H1 (cell line): ENCODE results near the gene MAPT. TPM values are rescaled to one million over a fixed set of nuclear protein-coding genes. Genes with fewer than 3 reads are reported as not detected.

Source experiments
- CTCF ChIA-PET: fragments of 300-600 bp; sonication (Branson Sonifier 250); formaldehyde crosslinking; loops from one replicate; lab custom pipeline; 2021; ENCODE audit not compliant: partially characterized antibody; lab: Charles Lee
- POLR2A ChIA-PET: fragments of 300-600 bp; sonication (Branson Sonifier 250); formaldehyde crosslinking; loops from one replicate; lab custom pipeline; 2021; ENCODE audit warnings: inconsistent platforms; ENCODE audit not compliant: partially characterized antibody; lab: Charles Lee
- DNase-seq, 2 experiments: peaks; one replicate each; pipeline versions ENCODE4 v3.0.0 to v3.0.0-alpha.2; 2010 to 2022; ENCODE audit warnings: low spot score in 2 of 2, low read depth in 1 of 2, mixed read lengths in 1 of 2
- FAIRE-seq: peaks from 2 replicates; lab custom pipeline; 2011; peaks lifted over from hg19 to GRCh38; lab: Jason Lieb, UNC
- H2AFZ ChIP-seq: 2 replicates; pipeline ENCODE4 v1.8.1; 2012; ENCODE audit warnings: low read length, inconsistent platforms
- H2AK5ac ChIP-seq: 2 replicates; pipeline ENCODE4 v1.6.1; 2013; ENCODE audit warnings: low read depth, low read length
- H2BK120ac ChIP-seq: replicated peaks from 2 replicates; pipeline ENCODE3; 2013; ENCODE audit warnings: low read depth, low read length, inconsistent platforms
- H2BK12ac ChIP-seq: 2 replicates; pipeline ENCODE4 v1.6.1; 2013; ENCODE audit warnings: low read depth, low read length
- H2BK15ac ChIP-seq: 2 replicates; pipeline ENCODE4 v1.6.1; 2013; ENCODE audit warnings: low read length
- H2BK20ac ChIP-seq: 2 replicates; pipeline ENCODE4 v1.6.1; 2013; ENCODE audit warnings: low read length
- H2BK5ac ChIP-seq: 2 replicates; pipeline ENCODE4 v1.6.1; 2013; ENCODE audit warnings: low read depth, low read length
- H3K14ac ChIP-seq: 2 replicates; pipeline ENCODE4 v1.6.1; 2013; ENCODE audit warnings: inconsistent platforms; ENCODE audit not compliant: insufficient read length
- H3K18ac ChIP-seq: 2 replicates; pipeline ENCODE4 v1.6.1; 2013; ENCODE audit warnings: low read length; ENCODE audit errors: extremely low read depth
- H3K23ac ChIP-seq: 2 replicates; pipeline ENCODE4 v1.6.1; 2013; ENCODE audit warnings: inconsistent platforms; ENCODE audit not compliant: insufficient read length
- H3K23me2 ChIP-seq: 2 replicates; pipeline ENCODE4 v1.6.1; 2013; ENCODE audit warnings: low read depth, low read length
- H3K27ac ChIP-seq: 2 replicates; pipeline ENCODE4 v1.6.1; 2011; ENCODE audit warnings: low read depth, low read length, inconsistent platforms
- H3K27me3 ChIP-seq, 4 experiments: replicated peaks in 1 of 4; 1 replicate in 1 of 4; 2 replicates in 3 of 4; pipeline versions ENCODE4 v1.6.1 to v1.8.1; 2011 to 2013; ENCODE audit warnings: low read length in 3 of 4, mild to moderate bottlenecking in 3 of 4, inconsistent platforms in 2 of 4, mixed read lengths in 2 of 4, moderate library complexity in 1 of 4; ENCODE audit not compliant: control insufficient read depth in 3 of 4, insufficient read depth in 3 of 4; ENCODE audit errors: extremely low read depth in 1 of 4
- H3K36me3 ChIP-seq, 4 experiments: 2 replicates each; pipeline versions ENCODE4 v1.6.1 to v1.8.1; 2011 to 2013; ENCODE audit warnings: mild to moderate bottlenecking in 4 of 4, low read length in 3 of 4, moderate library complexity in 2 of 4, control low read depth in 1 of 4, inconsistent platforms in 1 of 4; ENCODE audit not compliant: insufficient read depth in 4 of 4, control insufficient read depth in 2 of 4
- H3K4ac ChIP-seq: replicated peaks from 2 replicates; pipeline ENCODE3; 2013; ENCODE audit warnings: low read length, low read depth, mixed read lengths, inconsistent platforms; ENCODE audit not compliant: insufficient read length
- H3K4me1 ChIP-seq, 4 experiments: replicated peaks in 1 of 4; 1 replicate in 1 of 4; 2 replicates in 3 of 4; pipeline versions ENCODE4 v1.6.1 to v1.8.1; 2011 to 2013; ENCODE audit warnings: low read length in 3 of 4, inconsistent platforms in 2 of 4, mixed read lengths in 1 of 4; ENCODE audit not compliant: insufficient read depth in 4 of 4, control insufficient read depth in 3 of 4
- H3K4me2 ChIP-seq, 2 experiments: 2 replicates each; pipeline versions ENCODE4 v1.6.1 to v1.8.1; 2011 to 2013; ENCODE audit warnings: low read depth in 2 of 2, low read length in 2 of 2, control low read depth in 1 of 2, inconsistent platforms in 1 of 2, mild to moderate bottlenecking in 1 of 2; ENCODE audit not compliant: insufficient read depth in 1 of 2
- H3K4me3 ChIP-seq, 4 experiments: fragments of 200-600, 300-600 bp in 1 of 4; sonication (generic), shearing (Covaris generic), sonication (Bioruptor Twin) in 1 of 4; 2 replicates each; pipeline versions ENCODE4 v1.5.1 to v1.8.1; 2011 to 2016; ENCODE audit warnings: low read length in 4 of 4, low read depth in 3 of 4, control low read depth in 2 of 4, inconsistent platforms in 2 of 4, mild to moderate bottlenecking in 2 of 4, mixed read lengths in 1 of 4, moderate library complexity in 1 of 4; ENCODE audit not compliant: insufficient read depth in 2 of 4; ENCODE audit errors: extremely low read depth in 1 of 4
- H3K56ac ChIP-seq: replicated peaks from 2 replicates; pipeline ENCODE3; 2013; ENCODE audit warnings: low read depth, mild to moderate bottlenecking, mixed read lengths, low read length, inconsistent platforms; ENCODE audit not compliant: insufficient read length
- H3K79me1 ChIP-seq: 2 replicates; pipeline ENCODE4 v1.6.1; 2013; ENCODE audit warnings: low read depth, low read length, control low read depth
- H3K79me2 ChIP-seq, 2 experiments: 2 replicates each; pipeline versions ENCODE4 v1.6.1 to v1.8.1; 2012 to 2013; ENCODE audit warnings: low read length in 2 of 2, mild to moderate bottlenecking in 2 of 2, inconsistent platforms in 1 of 2; ENCODE audit not compliant: insufficient read depth in 2 of 2, control insufficient read depth in 1 of 2
- H3K9ac ChIP-seq, 4 experiments: replicated peaks in 1 of 4; 1 replicate in 1 of 4; 2 replicates in 3 of 4; pipeline versions ENCODE4 v1.6.1 to v1.8.1; 2011 to 2013; ENCODE audit warnings: low read depth in 3 of 4, low read length in 3 of 4, control low read depth in 2 of 4, mild to moderate bottlenecking in 2 of 4, moderate library complexity in 2 of 4, inconsistent platforms in 1 of 4; ENCODE audit errors: extremely low read depth in 1 of 4
- H3K9me3 ChIP-seq, 2 experiments: 2 replicates each; pipeline versions ENCODE4 v1.6.1 to v1.8.1; 2012 to 2013; ENCODE audit warnings: mild to moderate bottlenecking in 2 of 2, moderate library complexity in 2 of 2, control low read depth in 1 of 2, inconsistent platforms in 1 of 2, low read depth in 1 of 2, low read length in 1 of 2, mixed read lengths in 1 of 2; ENCODE audit not compliant: insufficient read depth in 2 of 2
- H4K20me1 ChIP-seq, 2 experiments: replicated peaks in 1 of 2; 2 replicates each; pipeline versions ENCODE3 to v1.8.1; 2011 to 2013; ENCODE audit warnings: inconsistent platforms in 2 of 2, low read length in 2 of 2, mild to moderate bottlenecking in 1 of 2; ENCODE audit not compliant: insufficient read depth in 2 of 2, control insufficient read depth in 1 of 2
- H4K5ac ChIP-seq: 2 replicates; pipeline ENCODE4 v1.6.1; 2013; ENCODE audit warnings: low read length, low read depth, mixed read lengths, inconsistent platforms; ENCODE audit not compliant: insufficient read length
- H4K8ac ChIP-seq: 2 replicates; pipeline ENCODE4 v1.8.0; 2013; ENCODE audit warnings: mild to moderate bottlenecking, moderate library complexity, low read length, inconsistent platforms; ENCODE audit not compliant: insufficient read depth; ENCODE audit errors: extremely low read depth
- H4K91ac ChIP-seq: replicated peaks from 2 replicates; pipeline ENCODE3; 2013; ENCODE audit warnings: low read length, mixed read lengths, inconsistent platforms; ENCODE audit not compliant: insufficient read length
- BCL11A ChIP-seq, 2 experiments: IDR thresholded peaks; one replicate each; pipeline ENCODE4 v1.6.1; 2011; ENCODE audit warnings: low read depth in 2 of 2, low read length in 2 of 2, mild to moderate bottlenecking in 2 of 2
- CTCF ChIP-seq, 3 experiments: IDR thresholded peaks; 1 replicate in 2 of 3; 2 replicates in 1 of 3; pipeline versions ENCODE4 v1.5.1 to v1.6.1; 2011; ENCODE audit warnings: low read length in 3 of 3, mild to moderate bottlenecking in 3 of 3, inconsistent platforms in 2 of 3, low read depth in 1 of 3, moderate library complexity in 1 of 3; ENCODE audit not compliant: insufficient read depth in 1 of 3; ENCODE audit errors: control extremely low read depth in 1 of 3
- EGR1 ChIP-seq: IDR thresholded peaks from 2 replicates; pipeline ENCODE4 v1.6.1; 2011; ENCODE audit warnings: low read depth, low read length, borderline replicate concordance
- POLR2A ChIP-seq, 2 experiments: IDR thresholded peaks; 1 replicate in 1 of 2; 2 replicates in 1 of 2; pipeline ENCODE4 v1.6.1; 2011; ENCODE audit warnings: low read depth in 2 of 2, low read length in 2 of 2, mild to moderate bottlenecking in 2 of 2; ENCODE audit errors: control extremely low read depth in 1 of 2
- RAD21 ChIP-seq, 2 experiments: IDR thresholded peaks in 1 of 2; conservative IDR thresholded peaks in 1 of 2; 2 replicates each; pipeline ENCODE4 v1.6.1; 2011; ENCODE audit warnings: low read depth in 2 of 2, low read length in 2 of 2, improper control_type of control experiment in 1 of 2, inconsistent platforms in 1 of 2, mild to moderate bottlenecking in 1 of 2, moderate library complexity in 1 of 2
- SAP30 ChIP-seq: fragments of 300-600 bp; sonication (generic); IDR thresholded peaks from 2 replicates; pipeline ENCODE4 v1.7.1; 2012; ENCODE audit warnings: low read length, moderate library complexity, mild to moderate bottlenecking, inconsistent platforms; ENCODE audit not compliant: insufficient read depth, insufficient replicate concordance
- TEAD4 ChIP-seq: IDR thresholded peaks from 2 replicates; pipeline ENCODE4 v1.6.1; 2012; ENCODE audit warnings: low read depth, low read length, inconsistent platforms, mixed read lengths
- WGBS, 2 experiments: shearing (Covaris generic) in 1 of 2; methylation state at CpG; one replicate each; pipeline versions ENCODE4 v1.1.6 to v1.1.7; 2013 to 2015; ENCODE audit warnings: low lambda C conversion rate in 2 of 2, mixed read lengths in 2 of 2, inconsistent platforms in 1 of 2, low coverage in 1 of 2, missing lambda C conversion rate in 1 of 2; ENCODE audit not compliant: insufficient replicate concordance in 2 of 2, insufficient coverage in 1 of 2, insufficient read length in 1 of 2; ENCODE audit errors: extremely low coverage in 1 of 2, missing lambda C conversion rate in 1 of 2; 5-methylcytosine and 5-hydroxymethylcytosine counted together
- polyA plus RNA-seq, 7 experiments: library from polyadenylated mRNA; depleted of rRNA in 3 of 7; stranded (reverse) in 5 of 7; unstranded in 2 of 7; fragments of >200 nt in 5 of 7; fragments of 200-250 nt in 2 of 7; gene quantifications; 1 replicate in 5 of 7; 2 replicates in 1 of 7; 4 replicates in 1 of 7; pipeline versions ENCODE4 v1.2.1 to v1.2.3, GENCODE V29; 2011 to 2013; ENCODE audit warnings: missing spikeins in 2 of 7, mixed read lengths in 2 of 7
- total RNA-seq: library from RNA; stranded (reverse); fragmentation: NEBNext Ultra II Directional; extraction: Animal tissue kit (Norgen Biotek cat#: 25700); gene quantifications from 2 replicates; pipeline ENCODE4 v1.2.1, GENCODE V29; 2021

MAPT gene
- total and polyA plus RNA-seq, 2 of the 8 experiments (the other 6 are each of a cell fraction or from before 2014, with no cell fraction given): 0.54 to 1.7 TPM

GRCh38 chr17:45965812-45966211, 71.5 kb downstream of the MAPT start:
- no peak overlapping the region for H2BK15ac ChIP-seq
- H4K91ac ChIP-seq: no peak overlapping the region
- no peak overlapping the region for H3K4me3 ChIP-seq
- POLR2A ChIA-PET: interaction anchor here (0.7 kb wide), 2 partner anchors 27 to 180 kb away, joined by 3 to 5 read pairs; no protein-coding TSS in a partner anchor
- H4K5ac ChIP-seq: no peak overlapping the region
- no peak overlapping the region for H3K56ac ChIP-seq
- no peak overlapping the region for H2BK12ac ChIP-seq
- H2BK120ac ChIP-seq: no peak overlapping the region
- no peak overlapping the region for H3K18ac ChIP-seq
- no peak overlapping the region for H4K8ac ChIP-seq
- peaks cover 10% of the 10 kb centered on the region; the same call in 1 of the 2 replicates for H3K23me2 ChIP-seq
- H3K9ac ChIP-seq: no peak overlapping the region
- CTCF ChIA-PET: interaction anchor here (0.7 to 4.4 kb wide), 3 partner anchors 10 to 71 kb away, joined by 3 to 22 read pairs (median 8); partner anchors contain the start of gene MAPT
- WGBS, 2 experiments: 86% methylated on average over 3 of the region's 4 CpGs; no CpG with 5 or more reads in 1 of the 2 experiments
- H3K4ac ChIP-seq: no peak overlapping the region
- no peaks in the 10 kb centered on the region for H3K4me1 ChIP-seq
- no peak overlapping the region for H2AK5ac ChIP-seq
- H2BK20ac ChIP-seq: no peak overlapping the region
- no peak for TF ChIP-seq SAP30
- no peak for TF ChIP-seq POLR2A (IDR thresholded peaks at IDR 0.05; ENCODE audit: control extremely low read depth in 1 of 2, low read depth in 2 of 2, low read length in 2 of 2)
- TF ChIP-seq BCL11A (IDR thresholded peaks at IDR 0.05; ENCODE audit: low read depth in 2 of 2, low read length in 2 of 2): no peak
- TF ChIP-seq RAD21 (IDR thresholded peaks at IDR 0.05 in 1 of 2, conservative IDR thresholded peaks at IDR 0.05 in 1 of 2; ENCODE audit: low read depth in 2 of 2, low read length in 2 of 2): no peak
- TF ChIP-seq EGR1: no peak
- no peak for TF ChIP-seq CTCF (IDR thresholded peaks at IDR 0.05; ENCODE audit: control extremely low read depth in 1 of 3, insufficient read depth in 1 of 3, low read depth in 1 of 3, low read length in 3 of 3)
- TF ChIP-seq TEAD4: no peak
- no peak overlapping the region for H3K23ac ChIP-seq
- no peaks in the 10 kb centered on the region for H3K36me3 ChIP-seq
- no peak for FAIRE-seq
- no peaks in the 10 kb centered on the region for H3K79me1 ChIP-seq
- no peak overlapping the region for H3K4me2 ChIP-seq
- H2BK5ac ChIP-seq: no peak overlapping the region
- H4K20me1 ChIP-seq: no peaks in the 10 kb centered on the region
- H3K79me2 ChIP-seq: no peaks in the 10 kb centered on the region
- H3K27me3 ChIP-seq: peaks cover 0 to 2% (median 0%) of the 10 kb centered on the region in 4 experiments; a peak in 1 of 7 replicates
- H2AFZ ChIP-seq: no peak overlapping the region
- H3K27ac ChIP-seq: no peak overlapping the region
- no peak overlapping the region for H3K14ac ChIP-seq
- DNase-seq: no peak
- no peaks in the 10 kb centered on the region for H3K9me3 ChIP-seq
